Immature natural killer cell (primary cell): ENCODE results near the gene UBD. TPM values are rescaled to one million over a fixed set of nuclear protein-coding genes. Genes with fewer than 3 reads are reported as not detected.

Experiments
- DNase-seq, 3 donors: peaks; one replicate each; pipeline ENCODE4 v3.0.0; 2022; ENCODE audit warnings: mixed read lengths in 1 of 3
- H3K27ac Mint-ChIP-seq, 6 donors: one replicate each; pipeline ENCODE4 v1.8.0; 2020; ENCODE audit warnings: mixed read lengths in 6 of 6, mild to moderate bottlenecking in 5 of 6, inconsistent platforms in 4 of 6, moderate library complexity in 3 of 6
- H3K27me3 Mint-ChIP-seq, 3 donors: one replicate each; pipeline ENCODE4 v1.8.0; 2020 to 2021; ENCODE audit warnings: low read depth in 3 of 3, mild to moderate bottlenecking in 3 of 3, mixed read lengths in 3 of 3, moderate library complexity in 3 of 3, inconsistent platforms in 1 of 3
- H3K36me3 Mint-ChIP-seq, 3 donors: one replicate each; pipeline ENCODE4 v1.8.0; 2020; ENCODE audit warnings: mixed read lengths in 3 of 3, inconsistent platforms in 2 of 3, mild to moderate bottlenecking in 2 of 3
- H3K4me1 Mint-ChIP-seq, 2 donors: one replicate each; pipeline ENCODE4 v1.8.0; 2020; ENCODE audit warnings: inconsistent platforms in 2 of 2, mild to moderate bottlenecking in 2 of 2, mixed read lengths in 2 of 2, moderate library complexity in 1 of 2
- H3K4me3 Mint-ChIP-seq, 5 donors: one replicate each; pipeline ENCODE4 v1.8.0; 2020; ENCODE audit warnings: mild to moderate bottlenecking in 5 of 5, mixed read lengths in 5 of 5, inconsistent platforms in 3 of 5, moderate library complexity in 3 of 5
- H3K9me3 Mint-ChIP-seq, 6 donors: one replicate each; pipeline ENCODE4 v1.8.0; 2020; ENCODE audit warnings: mild to moderate bottlenecking in 6 of 6, mixed read lengths in 6 of 6, inconsistent platforms in 4 of 6, moderate library complexity in 3 of 6
- polyA plus RNA-seq, 3 donors: library from polyadenylated mRNA; unstranded; fragments of 300-500 nt; fragmentation: Illumina TruSeq; gene quantifications; one replicate each; pipeline ENCODE4 v1.2.3, GENCODE V29; 2021

Gene UBD
- polyA plus RNA-seq = not detected

GRCh38 chr6:29559524-29560287 is at the start of gene UBD:
Gene UBD (minus strand): TSS chr6:29559732. CDS start chr6:29559701, 31 bp downstream.
- Mint-ChIP-seq H3K4me3 (no peak within 1 kb of the TSS), H3K4me1 (no peaks in the 10 kb centered on the region), H3K27ac (no peak within 1 kb of the TSS), H3K36me3 (no peaks in the 10 kb centered on the region), H3K27me3 (peaks cover 4 to 30% (median 8%) of the 10 kb centered on the region in 3 donors), H3K9me3 (peaks cover 0 to 3% (median 0%) of the 10 kb centered on the region in 6 donors)
- DNase-seq = no peak

- H3K4me1 Mint-ChIP-seq = no peaks in the 10 kb centered on the region
- peaks cover 0 to 3% (median under 1%) of the 10 kb centered on the region in 3 donors for H3K36me3 Mint-ChIP-seq
- peak overlapping the region in 1 of 6 donors; percentile 5 for H3K27ac Mint-ChIP-seq
Measured at GRCh38 chr6:29608131-29608530, 48.6 kb upstream of the UBD start.

GRCh38 chr6:29603930-29604329 is 44.4 kb upstream of the UBD start:
- peaks cover 0 to 1% (median 0%) of the 10 kb centered on the region in 6 donors for H3K9me3 Mint-ChIP-seq
- H3K4me3 Mint-ChIP-seq = no peak overlapping the region
- no peak for DNase-seq
- no peaks in the 10 kb centered on the region for H3K4me1 Mint-ChIP-seq
- peaks cover 4 to 6% (median 4%) of the 10 kb centered on the region in 3 donors for H3K27me3 Mint-ChIP-seq
- H3K27ac Mint-ChIP-seq = no peak overlapping the region
- peaks cover 0 to 3% (median under 1%) of the 10 kb centered on the region in 3 donors for H3K36me3 Mint-ChIP-seq

More at GRCh38 chr6:29608131-29608530, 48.6 kb upstream of the UBD start:
- Mint-ChIP-seq H3K27me3 (peaks cover 4 to 6% (median 4%) of the 10 kb centered on the region in 3 donors), H3K4me3 (no peak overlapping the region), H3K9me3 (no peaks in the 10 kb centered on the region)
- DNase-seq = no peak

- Mint-ChIP-seq H3K36me3 (peaks cover 0 to 3% (median 0%) of the 10 kb centered on the region in 3 donors), H3K27me3 (peaks cover 4 to 6% (median 4%) of the 10 kb centered on the region in 3 donors), H3K9me3 (peaks cover 0 to 1% (median 0%) of the 10 kb centered on the region in 6 donors), H3K27ac (no peak overlapping the region), H3K4me1 (no peaks in the 10 kb centered on the region), H3K4me3 (no peak overlapping the region)
- DNase-seq = no peak
Measured at GRCh38 chr6:29603456-29603855, 43.9 kb upstream of the UBD start.

- no peaks in the 10 kb centered on the region for H3K4me1 Mint-ChIP-seq
- peaks cover 0 to 1% (median 0%) of the 10 kb centered on the region in 6 donors for H3K9me3 Mint-ChIP-seq
- H3K4me3 Mint-ChIP-seq = no peak overlapping the region
- H3K27me3 Mint-ChIP-seq = peaks cover 4 to 6% (median 4%) of the 10 kb centered on the region in 3 donors
- DNase-seq = no peak
- H3K27ac Mint-ChIP-seq = no peak overlapping the region
- peaks cover 0 to 3% (median 0%) of the 10 kb centered on the region in 3 donors for H3K36me3 Mint-ChIP-seq
Measured at GRCh38 chr6:29602564-29603361, 43.2 kb upstream of the UBD start.

- DNase-seq = no peak
- H3K27ac Mint-ChIP-seq = no peak overlapping the region
- H3K9me3 Mint-ChIP-seq = peaks cover 0 to 1% (median 0%) of the 10 kb centered on the region in 6 donors
- peaks cover 0 to 5% (median 2%) of the 10 kb centered on the region in 3 donors for H3K27me3 Mint-ChIP-seq
- peaks cover 0 to 3% (median 0%) of the 10 kb centered on the region in 3 donors for H3K36me3 Mint-ChIP-seq
- H3K4me1 Mint-ChIP-seq = no peaks in the 10 kb centered on the region
- no peak overlapping the region for H3K4me3 Mint-ChIP-seq
Measured at GRCh38 chr6:29598172-29598747, 38.7 kb upstream of the UBD start.

- H3K4me1 Mint-ChIP-seq = no peaks in the 10 kb centered on the region
- H3K27ac Mint-ChIP-seq = no peak overlapping the region
- DNase-seq = no peak
- no peaks in the 10 kb centered on the region for H3K9me3 Mint-ChIP-seq
- no peaks in the 10 kb centered on the region for H3K36me3 Mint-ChIP-seq
- H3K4me3 Mint-ChIP-seq = no peak overlapping the region
- peaks cover 0 to 10% (median 0%) of the 10 kb centered on the region in 3 donors for H3K27me3 Mint-ChIP-seq
Measured at GRCh38 chr6:29597184-29597583, 37.7 kb upstream of the UBD start.

GRCh38 chr6:29596381-29596900 is 36.9 kb upstream of the UBD start:
- H3K4me3 Mint-ChIP-seq = no peak overlapping the region

GRCh38 chr6:29593199-29593855 is 33.8 kb upstream of the UBD start:
- H3K27ac Mint-ChIP-seq = no peak overlapping the region
- H3K9me3 Mint-ChIP-seq = no peaks in the 10 kb centered on the region
- no peaks in the 10 kb centered on the region for H3K36me3 Mint-ChIP-seq
- no peak for DNase-seq
- peaks cover 4 to 19% (median 6%) of the 10 kb centered on the region in 3 donors for H3K27me3 Mint-ChIP-seq
- H3K4me3 Mint-ChIP-seq = no peak overlapping the region
- H3K4me1 Mint-ChIP-seq = no peaks in the 10 kb centered on the region

More at GRCh38 chr6:29596381-29596900, 36.9 kb upstream of the UBD start:
- Mint-ChIP-seq H3K27ac (no peak overlapping the region), H3K9me3 (no peaks in the 10 kb centered on the region), H3K4me1 (no peaks in the 10 kb centered on the region), H3K36me3 (no peaks in the 10 kb centered on the region), H3K27me3 (peaks cover 0 to 14% (median 1%) of the 10 kb centered on the region in 3 donors)
- DNase-seq = no peak

GRCh38 chr6:29591677-29592076 is 32.1 kb upstream of the UBD start:
- H3K4me1 Mint-ChIP-seq = no peaks in the 10 kb centered on the region
- no peak overlapping the region for H3K4me3 Mint-ChIP-seq
- DNase-seq = no peak
- no peak overlapping the region for H3K27ac Mint-ChIP-seq
- no peaks in the 10 kb centered on the region for H3K36me3 Mint-ChIP-seq
- no peaks in the 10 kb centered on the region for H3K9me3 Mint-ChIP-seq
- peaks cover 6 to 19% (median 6%) of the 10 kb centered on the region in 3 donors for H3K27me3 Mint-ChIP-seq

- no peaks in the 10 kb centered on the region for H3K36me3 Mint-ChIP-seq
- no peaks in the 10 kb centered on the region for H3K4me1 Mint-ChIP-seq
- H3K27me3 Mint-ChIP-seq = peaks cover 6 to 19% (median 6%) of the 10 kb centered on the region in 3 donors
- H3K9me3 Mint-ChIP-seq = no peaks in the 10 kb centered on the region
- no peak overlapping the region for H3K27ac Mint-ChIP-seq
- H3K4me3 Mint-ChIP-seq = no peak overlapping the region
- no peak for DNase-seq
Measured at GRCh38 chr6:29590218-29590808, 30.8 kb upstream of the UBD start.

GRCh38 chr6:29589423-29590048 is 30.0 kb upstream of the UBD start:
- no peak overlapping the region for H3K27ac Mint-ChIP-seq
- no peak overlapping the region for H3K4me3 Mint-ChIP-seq
- H3K27me3 Mint-ChIP-seq = peaks cover 6 to 23% (median 6%) of the 10 kb centered on the region in 3 donors
- DNase-seq = peak; percentile 31 to 39 (median 38)
- H3K36me3 Mint-ChIP-seq = no peaks in the 10 kb centered on the region
- H3K9me3 Mint-ChIP-seq = no peaks in the 10 kb centered on the region
- H3K4me1 Mint-ChIP-seq = no peaks in the 10 kb centered on the region
